Panc1 (cell line): ENCODE results near the gene STAMBP. TPM values are rescaled to one million over a fixed set of nuclear protein-coding genes. Genes with fewer than 3 reads are reported as not detected.

Experiments used
- ATAC-seq: fragments of 200-7000 bp; cut with Tn5 transposase; 2 replicates; pipeline ENCODE4 v1.9.1; 2020; ENCODE audit warnings: mild to moderate bottlenecking, moderate library complexity
- BruUV-seq: library from RNA; stranded (reverse); fragments of 400-500 nt; replicated peaks from 2 replicates; lab custom pipeline; 2021; lab: Mats Ljungman, UMichigan
- CTCF ChIA-PET: fragments of 300-600 bp; sonication (Branson Sonifier 250); formaldehyde crosslinking; loops from one replicate; lab custom pipeline; 2022; ENCODE audit warnings: antibody characterized with exemption; lab: Charles Lee
- POLR2A ChIA-PET: fragments of 300-600 bp; sonication (Branson Sonifier 250); formaldehyde crosslinking; loops from one replicate; lab custom pipeline; 2022; ENCODE audit warnings: antibody characterized with exemption; lab: Charles Lee
- DNase-seq: peaks from one replicate; pipeline ENCODE4 v3.0.0-alpha.2; 2010; ENCODE audit warnings: low read depth, low spot score
- H3K27ac ChIP-seq: 2 replicates; pipeline ENCODE4 v1.5.1; 2011; ENCODE audit warnings: mild to moderate bottlenecking, low read length, inconsistent platforms
- H3K27me3 ChIP-seq: fragments of 200-500 bp; sonication (Bioruptor generic); 2 replicates; pipeline ENCODE4 v1.6.0; 2014; ENCODE audit warnings: low read length, inconsistent platforms; ENCODE audit not compliant: control insufficient read depth, insufficient read depth
- H3K36me3 ChIP-seq: fragments of 200-500 bp; sonication (Bioruptor generic); 2 replicates; pipeline ENCODE4 v1.5.1; 2014; ENCODE audit warnings: inconsistent platforms, mild to moderate bottlenecking, low read length, moderate library complexity; ENCODE audit not compliant: control insufficient read depth, insufficient read depth
- H3K4me1 ChIP-seq: 2 replicates; pipeline ENCODE4 v1.5.1; 2011; ENCODE audit warnings: inconsistent platforms, mild to moderate bottlenecking, low read length, moderate library complexity; ENCODE audit not compliant: control insufficient read depth, insufficient read depth
- H3K4me3 ChIP-seq, 2 experiments: 2 replicates each; pipeline ENCODE4 v1.5.1; 2011 to 2012; ENCODE audit warnings: low read depth in 2 of 2, low read length in 2 of 2, mild to moderate bottlenecking in 2 of 2, inconsistent platforms in 1 of 2, moderate library complexity in 1 of 2
- H3K9me3 ChIP-seq: fragments of 200-500 bp; sonication (Bioruptor generic); 2 replicates; pipeline ENCODE4 v1.5.1; 2014; ENCODE audit warnings: low read depth, mild to moderate bottlenecking, inconsistent platforms, low read length, moderate library complexity; ENCODE audit not compliant: control insufficient read depth, insufficient read depth
- CTCF ChIP-seq: fragments of 450-650 bp; IDR thresholded peaks from 2 replicates; pipeline ENCODE4 v1.5.1; 2017; ENCODE audit warnings: mild to moderate bottlenecking
- POLR2AphosphoS5 ChIP-seq: IDR thresholded peaks from 2 replicates; pipeline ENCODE4 v1.6.1; 2012; ENCODE audit warnings: mild to moderate bottlenecking, low read depth, low read length, moderate library complexity
- REST ChIP-seq, 2 experiments: IDR thresholded peaks; 2 replicates each; pipeline ENCODE4 v1.6.1; 2011 to 2012; ENCODE audit warnings: low read depth in 2 of 2, control low read depth in 1 of 2, low read length in 1 of 2, mild to moderate bottlenecking in 1 of 2, moderate library complexity in 1 of 2; ENCODE audit not compliant: insufficient read depth in 1 of 2
- SIN3A ChIP-seq: IDR thresholded peaks from 2 replicates; pipeline ENCODE4 v1.6.1; 2012; ENCODE audit warnings: low read depth, mild to moderate bottlenecking, low read length, moderate library complexity, borderline replicate concordance; ENCODE audit not compliant: insufficient read depth
- TCF7L2 ChIP-seq: IDR thresholded peaks from 2 replicates; pipeline ENCODE4 v1.6.1; 2011; ENCODE audit warnings: mild to moderate bottlenecking, low read depth, low read length, inconsistent platforms
- in situ Hi-C: cut with HindIII; loops from 2 replicates; pipeline ENCODE4 v1.10.0; 2016; ENCODE audit warnings: low sequenced_read_pairs, low pct_unique_long_range_greater_than_20kb
- intact Hi-C: fragments of 100-400 bp; cut with micrococcal nuclease; formaldehyde crosslinking; loops from one replicate; pipeline ENCODE4 v1.10.0; 2022; ENCODE audit not compliant: unreplicated experiment
- total RNA-seq: library from RNA; stranded (reverse); gene quantifications from one replicate; pipeline ENCODE4 v1.2.1, GENCODE V29; 2021; ENCODE audit not compliant: unreplicated experiment

Gene STAMBP
- total RNA-seq, 1 experiment from 2014 or later = 49.0 TPM

- Histone ChIP-seq H3K4me3 (no peak overlapping the region), H3K9me3 (no peaks in the 10 kb centered on the region), H3K4me1 (peaks cover 8% of the 10 kb centered on the region), H3K27ac (no peak overlapping the region), H3K27me3 (no peaks in the 10 kb centered on the region), H3K36me3 (no peaks in the 10 kb centered on the region; the same call in 1 of the 2 replicates)
- no peak for ATAC-seq
- TF ChIP-seq TCF7L2 (no peak), SIN3A (no peak), POLR2AphosphoS5 (no peak), REST (IDR thresholded peaks at IDR 0.05; ENCODE audit: insufficient read depth in 1 of 2, low read depth in 2 of 2, low read length in 1 of 2) (no peak), CTCF (no peak)
- no TSS peak for BruUV-seq
- intact Hi-C loops (no loop called here), in situ Hi-C loops (no loop called here)
- POLR2A ChIA-PET = no interaction called here
- DNase-seq = no peak
- CTCF ChIA-PET = no interaction called here
Observed at GRCh38 chr2:73922681-73923080, 93.9 kb downstream of the STAMBP start.

Other genes with a start within 250 kb of the STAMBP start
- not detected for gene NAT8, start 186.5 kb upstream of the STAMBP start, total RNA-seq
- 38.5 TPM for gene TPRKB, start 91.6 kb upstream of the STAMBP start, total RNA-seq
- gene DUSP11, start 48.9 kb upstream of the STAMBP start, total RNA-seq = 16.9 TPM
- gene C2orf78, start 44.8 kb upstream of the STAMBP start, total RNA-seq = not detected
- 0.23 TPM for gene ACTG2, start 64.0 kb downstream of the STAMBP start, total RNA-seq
- gene DGUOK, start 97.9 kb downstream of the STAMBP start, total RNA-seq = 78.5 TPM
- gene TET3, start 155.9 kb downstream of the STAMBP start, total RNA-seq = 13.1 TPM